Measurements from ENCODE around the gene TRAPPC10.

The TRAPPC10 gene

GRCh38 chr21:43982489-43983078 is 29.5 kb upstream of the TRAPPC10 start:
- no peak for DNase-seq

GRCh38 chr21:43983390-43983789 is 28.7 kb upstream of the TRAPPC10 start:
- DNase-seq = no peak

DNA sequence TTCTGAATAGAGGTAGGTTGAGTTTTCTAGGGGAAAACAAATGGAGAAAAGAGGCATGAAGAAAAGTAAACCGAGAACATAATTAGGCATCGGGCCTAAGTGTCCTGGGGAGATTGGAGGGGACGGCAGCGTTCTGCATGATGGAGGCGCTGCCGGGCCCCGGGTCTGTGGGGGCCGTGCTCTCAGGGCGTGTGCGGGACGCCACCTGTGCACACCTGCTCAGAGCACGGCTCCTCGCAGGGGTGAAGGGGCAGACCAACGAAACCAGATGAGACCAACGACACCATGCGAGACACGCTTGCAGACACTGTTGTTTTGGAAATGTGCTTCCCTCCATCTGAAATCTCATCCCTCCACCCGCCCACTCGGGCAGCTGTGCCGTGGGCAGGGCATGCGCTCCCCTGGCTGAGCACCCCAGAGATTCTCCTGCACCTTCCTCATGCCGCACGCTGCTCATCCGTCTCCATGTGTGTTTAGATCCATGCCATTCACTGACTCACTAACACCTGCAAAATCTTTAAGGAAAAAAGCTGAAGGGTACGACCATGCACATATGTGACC is 28.2 kb upstream of the TRAPPC10 start:
- no peak for DNase-seq

DNA sequence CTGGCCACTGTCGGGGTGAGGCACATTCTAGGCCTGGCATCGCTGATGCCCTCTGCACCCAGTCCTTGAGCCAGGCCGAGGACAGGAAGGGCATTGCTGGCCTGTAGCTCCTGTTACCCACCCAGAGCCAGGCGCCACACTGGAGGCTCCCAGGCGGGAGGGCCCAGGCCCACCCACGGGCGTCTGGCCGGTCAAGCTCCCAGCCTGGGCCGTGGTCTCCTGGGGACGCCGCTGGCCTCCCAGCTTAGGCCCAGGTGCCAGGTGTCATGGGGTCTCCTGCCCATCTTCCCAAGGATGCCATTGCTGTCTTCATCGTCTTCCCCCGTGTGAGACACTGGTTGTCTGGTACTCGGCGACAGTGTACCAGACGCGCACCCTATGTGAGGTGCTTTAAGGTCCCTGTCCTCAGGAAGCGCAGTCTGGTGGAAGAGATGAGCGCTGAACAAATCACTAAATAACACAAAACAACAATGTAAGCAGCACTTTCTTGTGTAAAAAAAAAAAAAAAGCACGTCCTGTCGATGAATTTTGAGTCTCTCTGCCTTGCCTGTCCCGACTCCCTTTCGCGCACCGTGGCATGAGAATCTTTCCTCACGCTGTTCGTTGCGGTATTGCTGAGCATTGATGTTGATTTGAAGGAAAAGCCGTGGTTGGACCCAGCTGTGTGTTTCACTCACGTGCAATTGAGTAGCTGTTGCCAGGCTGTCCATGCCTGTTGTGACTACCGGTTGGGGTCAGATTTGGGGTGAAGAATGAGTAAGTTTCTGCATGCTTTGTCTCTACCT is 27.0 kb upstream of the TRAPPC10 start:
- DNase-seq = no peak

- DNase-seq = no peak
Measured at GRCh38 chr21:43985690-43986251, 26.3 kb upstream of the TRAPPC10 start.

DNA sequence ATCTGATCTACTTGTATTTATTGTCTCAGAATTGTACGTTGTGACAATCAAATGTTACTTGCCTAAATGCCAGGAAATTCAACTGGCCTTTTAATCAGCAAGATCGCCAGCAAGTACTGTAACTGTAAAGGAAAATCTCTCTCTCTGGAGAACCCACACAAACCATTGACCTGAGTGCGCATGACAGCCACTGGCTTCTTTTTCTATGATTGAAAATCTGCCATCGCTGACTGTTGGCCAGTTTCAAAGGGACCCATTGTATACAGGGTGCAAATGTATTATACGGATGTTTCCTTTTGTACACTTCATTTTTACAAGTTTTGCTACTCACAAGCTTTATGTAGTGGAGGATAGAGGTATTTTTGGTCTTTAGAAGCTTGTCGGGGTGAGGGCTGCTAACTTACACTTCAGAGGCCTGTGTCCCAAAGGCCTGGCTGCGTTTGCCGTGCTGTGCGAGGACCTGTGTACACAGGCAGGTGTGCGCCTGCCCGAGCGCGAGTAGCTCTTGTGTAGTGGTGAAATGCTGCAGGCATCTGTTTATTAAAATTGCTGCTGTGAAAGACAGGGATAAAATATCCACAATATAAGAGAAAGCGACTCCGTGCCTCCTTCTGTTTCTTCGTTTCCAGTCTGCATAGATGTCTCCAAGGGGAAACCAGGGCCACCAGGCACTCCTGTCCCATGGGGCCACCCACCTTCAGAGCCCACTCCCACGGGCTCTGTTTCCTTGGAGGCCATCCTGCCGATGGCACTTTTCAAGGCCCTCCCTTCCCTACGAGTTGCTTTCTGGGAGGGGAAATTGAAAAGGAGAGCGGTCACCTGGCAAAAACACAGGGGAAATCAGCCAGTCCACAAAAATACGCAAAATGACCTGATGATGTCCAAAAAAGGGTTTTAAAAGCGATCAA is 25.3 kb upstream of the TRAPPC10 start:
- DNase-seq = no peak

- DNase-seq = no peak
Measured at GRCh38 chr21:43987509-43987908, 24.6 kb upstream of the TRAPPC10 start.

DNA sequence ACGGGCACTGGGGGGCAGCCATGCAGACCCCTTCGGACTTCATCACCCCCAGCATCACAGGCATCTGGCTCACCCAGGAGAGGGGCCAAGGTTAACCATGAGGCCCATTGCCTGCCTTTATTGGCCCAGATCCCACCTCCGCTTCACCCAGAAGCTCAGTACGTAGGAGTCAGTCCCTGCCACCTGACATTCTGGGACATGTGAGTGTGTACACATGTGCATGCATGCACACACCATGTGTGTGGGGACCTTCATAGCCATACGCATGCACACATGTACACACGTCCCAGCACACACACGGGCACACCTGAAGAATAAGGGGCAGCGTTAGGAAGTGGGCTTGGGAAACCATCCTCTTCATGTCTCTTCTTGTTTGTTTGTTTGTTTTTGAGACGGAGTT is 24.1 kb upstream of the TRAPPC10 start:
- DNase-seq = no peak

DNA sequence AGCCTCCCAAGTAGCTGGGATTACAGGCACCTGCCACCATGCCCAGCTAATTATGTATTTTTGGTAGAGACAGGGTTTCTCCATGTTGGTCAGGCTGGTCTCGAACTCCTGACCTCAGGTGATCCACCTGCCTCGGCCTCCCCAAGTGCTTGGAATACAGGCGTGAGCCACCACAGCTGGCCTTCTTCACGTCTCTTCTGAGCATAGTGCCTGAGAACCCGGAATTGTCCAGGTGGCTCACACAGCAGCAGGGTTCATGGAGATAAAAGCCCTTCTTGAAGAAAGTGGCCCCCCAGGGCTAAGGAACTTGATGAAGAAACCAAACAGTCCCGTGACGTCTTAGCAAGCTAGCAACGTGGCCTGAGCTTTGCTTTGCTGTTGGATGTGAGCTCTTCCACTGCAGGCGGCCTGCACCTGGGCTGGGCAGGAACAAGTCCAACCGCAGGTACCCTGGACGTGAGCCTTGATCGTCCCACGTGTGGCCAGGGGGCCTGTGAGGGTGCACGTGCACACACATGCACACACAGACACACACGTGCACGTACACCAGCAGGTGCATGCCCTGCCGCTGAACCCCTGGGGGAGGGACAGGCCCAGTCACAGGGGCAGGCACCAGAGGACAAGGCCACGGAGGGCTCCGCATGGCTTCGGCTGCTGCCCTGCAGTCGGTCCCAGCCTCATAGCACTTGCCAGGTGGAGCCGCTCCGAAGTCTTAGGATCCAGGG is 23.4 kb upstream of the TRAPPC10 start:
- DNase-seq = no peak

DNA sequence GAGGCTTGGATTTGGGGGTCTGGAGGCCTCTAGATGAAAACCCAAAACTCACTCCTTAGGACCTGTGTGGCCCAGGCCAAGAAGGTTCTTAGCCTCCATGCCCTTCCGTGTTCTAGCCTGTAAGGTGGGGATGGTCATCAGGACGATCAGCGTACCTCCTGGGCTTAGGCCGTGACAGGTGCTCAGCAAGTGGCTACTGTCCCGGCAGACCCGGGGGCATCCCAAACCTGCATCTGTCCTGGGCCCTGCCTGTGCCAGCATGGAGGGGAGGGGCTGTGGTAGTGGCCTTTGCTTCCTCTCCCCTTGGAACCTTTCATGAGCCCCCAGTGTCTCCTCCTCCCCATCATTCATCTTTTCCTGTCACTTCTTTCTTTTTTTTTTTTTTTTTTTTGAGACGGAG is 22.7 kb upstream of the TRAPPC10 start:
- DNase-seq = no peak

GRCh38 chr21:43991447-43991991 is 20.6 kb upstream of the TRAPPC10 start:
- DNase-seq = no peak

DNA sequence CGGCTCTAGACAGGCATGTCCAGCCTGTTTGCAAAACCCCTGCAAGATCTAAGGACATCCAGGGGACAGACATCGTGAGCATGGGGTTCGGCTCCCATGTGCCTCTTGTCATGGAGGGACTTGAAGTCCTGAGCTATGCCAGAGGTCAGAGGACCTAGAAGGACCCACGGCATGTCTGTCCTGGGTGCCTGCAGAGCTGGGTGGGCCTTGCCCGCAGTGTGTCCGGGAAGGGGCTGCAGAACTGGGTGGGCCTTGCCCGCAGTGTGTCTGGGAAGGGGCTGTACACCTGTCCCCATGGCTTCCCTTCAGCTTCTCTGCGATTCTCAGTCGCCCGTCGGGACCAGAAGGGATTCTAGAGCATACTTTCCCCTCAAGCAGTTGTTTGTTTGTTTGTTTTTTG is 20.0 kb upstream of the TRAPPC10 start:
- no peak for DNase-seq

DNA sequence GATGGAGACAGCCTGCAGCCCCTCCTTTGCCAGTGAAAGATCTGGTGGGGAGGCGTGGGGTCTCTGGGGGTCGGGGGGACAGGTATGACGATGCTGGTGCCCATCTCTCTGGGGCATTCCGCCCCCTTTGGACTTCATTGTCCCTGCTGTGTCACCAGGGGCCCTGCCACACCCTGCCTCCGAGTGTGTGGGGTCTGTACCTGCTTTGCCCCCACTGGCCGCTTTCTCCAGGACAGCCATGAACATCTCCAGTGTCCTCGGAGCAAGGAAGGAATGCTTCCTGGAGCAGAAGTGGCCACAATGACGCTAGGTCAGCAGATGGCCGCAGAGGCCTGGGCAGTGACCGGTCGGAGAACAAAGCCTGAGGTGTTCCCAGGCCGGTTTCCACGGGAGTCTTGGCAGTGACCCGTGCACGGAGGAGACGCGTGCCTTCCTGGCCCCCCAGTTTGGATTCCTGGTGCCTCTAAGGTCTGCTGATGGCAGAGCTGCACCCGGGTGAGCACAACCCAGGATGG is 18.6 kb upstream of the TRAPPC10 start:
- no peak for DNase-seq

- no peak for DNase-seq
Measured at GRCh38 chr21:43994085-43994484, 18.0 kb upstream of the TRAPPC10 start.

DNA sequence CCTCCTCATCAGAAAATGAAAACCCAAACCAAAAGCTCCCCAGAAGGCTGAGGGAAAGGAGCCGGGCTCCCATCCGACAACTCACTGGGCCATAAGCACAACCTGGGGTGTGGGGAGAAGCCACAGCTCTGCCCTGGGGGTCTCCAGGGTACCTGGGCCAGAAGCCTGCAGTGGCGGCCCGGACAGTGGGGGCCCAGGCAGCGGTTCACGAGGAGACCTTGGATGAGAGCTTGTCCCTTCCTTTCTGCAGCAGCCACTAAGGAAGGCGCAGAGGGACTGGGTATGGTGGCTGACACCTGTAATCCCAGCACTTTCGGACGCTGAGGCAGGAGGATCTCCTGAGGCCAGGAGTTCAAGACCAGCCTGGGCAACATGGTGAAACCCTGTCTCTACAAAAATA is 17.5 kb upstream of the TRAPPC10 start:
- DNase-seq = no peak

GRCh38 chr21:43995521-43996105 is 16.5 kb upstream of the TRAPPC10 start:
- no peak for DNase-seq

- peak; percentile 26 for DNase-seq
Measured at GRCh38 chr21:43997766-43998742, 14.1 kb upstream of the TRAPPC10 start.

DNA sequence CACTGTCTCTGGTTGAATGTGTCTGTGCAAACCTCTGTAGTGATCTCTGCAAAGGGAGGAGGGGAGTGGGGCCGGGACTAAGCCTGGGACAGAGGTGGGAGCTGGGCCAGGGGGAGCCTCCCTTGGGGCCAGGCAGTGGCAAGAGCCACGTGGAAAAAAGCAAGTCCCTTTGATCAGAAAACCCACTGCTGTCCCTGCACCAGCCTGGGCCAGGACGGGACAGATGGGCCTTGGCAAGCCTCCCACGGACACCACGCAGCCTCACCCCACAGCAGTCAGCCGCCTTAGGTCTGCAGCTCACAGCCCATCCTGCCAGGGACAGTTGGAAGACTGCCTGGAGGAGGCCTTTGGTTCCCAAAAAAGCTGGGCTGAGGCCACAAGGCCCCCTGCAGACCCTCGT is 11.7 kb upstream of the TRAPPC10 start:
- no peak for DNase-seq

DNA sequence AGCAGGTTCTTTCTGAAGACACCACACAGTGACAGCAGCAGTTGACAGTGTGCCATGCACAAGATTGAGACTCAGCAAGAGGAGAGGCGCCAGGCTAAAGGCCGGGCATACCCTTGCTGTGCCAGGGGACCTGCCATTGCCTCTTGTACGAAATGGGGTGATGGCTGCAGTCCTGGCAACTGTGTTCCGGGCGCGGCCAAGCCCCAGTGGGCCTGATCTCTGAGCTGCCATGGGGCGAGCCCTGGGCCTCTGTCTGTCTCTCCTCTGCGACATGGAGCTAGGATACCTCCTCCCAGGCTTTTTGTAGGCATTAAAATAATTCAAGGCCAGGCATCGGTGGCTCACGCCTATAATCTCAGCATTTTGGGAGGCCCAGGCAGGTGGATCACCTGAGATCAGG is 9.6 kb upstream of the TRAPPC10 start:
- no peak for DNase-seq

DNA sequence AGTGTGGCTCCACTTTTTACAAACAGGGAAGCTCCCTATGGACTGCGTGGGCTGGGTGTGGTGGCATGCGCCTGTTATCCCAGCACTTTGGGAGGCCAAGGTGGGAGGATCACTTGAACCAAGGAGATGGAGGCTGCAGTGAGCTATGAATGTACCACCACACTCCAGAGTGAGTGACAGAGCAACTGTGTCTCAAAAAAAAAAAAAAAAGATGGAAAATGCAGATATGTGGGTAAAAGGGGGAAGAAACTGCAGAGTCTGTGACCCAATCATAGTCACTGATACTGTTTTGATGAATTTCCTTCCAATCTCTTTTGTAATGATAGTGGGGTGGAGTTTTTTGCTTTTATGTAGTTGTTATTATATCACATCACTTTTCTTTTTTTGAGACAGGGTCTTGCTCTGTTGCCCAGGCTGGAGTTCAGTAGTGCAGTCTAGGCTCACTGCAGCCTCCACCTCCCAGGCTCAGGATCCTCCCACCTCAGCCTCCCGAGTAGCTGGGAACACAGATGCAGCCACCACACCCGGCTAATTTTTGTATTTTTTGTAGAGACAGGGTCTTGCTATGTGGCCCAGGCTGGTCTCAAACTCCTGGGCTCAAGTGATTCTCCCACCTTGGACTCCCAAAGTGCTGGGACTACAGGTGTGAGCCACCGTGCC is 8.7 kb upstream of the TRAPPC10 start:
- no peak for DNase-seq
